SU-DHL-6 (cell line): ENCODE results near the gene CAPN13.

Experiments used
- H2AFZ ChIP-seq: fragments of 200-600 bp; sonication (generic); 2 replicates; pipeline ENCODE4 v1.6.1; 2014; ENCODE audit warnings: low read depth, mild to moderate bottlenecking, moderate library complexity, mixed read lengths, antibody characterized with exemption, low read length; ENCODE audit not compliant: severe bottlenecking
- H3F3A ChIP-seq: fragments of 200-600 bp; shearing (Covaris generic); 2 replicates; pipeline ENCODE4 v1.6.0; 2016; ENCODE audit warnings: antibody characterized with exemption, mild to moderate bottlenecking; ENCODE audit not compliant: insufficient read depth
- H3K27ac ChIP-seq: fragments of 200-600 bp; sonication (generic); 2 replicates; pipeline ENCODE4 v1.5.1; 2016; ENCODE audit warnings: low read depth, mild to moderate bottlenecking, low read length, moderate library complexity, mixed read lengths
- H3K27me3 ChIP-seq: fragments of 200-600 bp; sonication (generic), shearing (Covaris generic); 2 replicates; pipeline ENCODE4 v1.6.0; 2014; ENCODE audit warnings: mild to moderate bottlenecking, low read length
- H3K36me3 ChIP-seq: fragments of 200-600 bp; sonication (generic); 2 replicates; pipeline ENCODE4 v1.6.1; 2014; ENCODE audit warnings: mild to moderate bottlenecking, low read length, mixed read lengths
- H3K4me2 ChIP-seq: fragments of 300-600, 200-600 bp; shearing (Covaris generic), sonication (generic); 2 replicates; pipeline ENCODE4 v1.6.0; 2014; ENCODE audit warnings: low read length, low read depth, mild to moderate bottlenecking; ENCODE audit not compliant: poor library complexity, severe bottlenecking
- H3K4me3 ChIP-seq: fragments of 200-600 bp; sonication (generic); 2 replicates; pipeline ENCODE4 v1.5.1; 2014; ENCODE audit warnings: antibody characterized with exemption, low read length, mild to moderate bottlenecking, mixed read lengths; ENCODE audit not compliant: insufficient read depth, poor library complexity, severe bottlenecking
- H3K79me2 ChIP-seq: fragments of 200-600 bp; sonication (generic); 2 replicates; pipeline ENCODE4 v1.6.1; 2014; ENCODE audit warnings: mild to moderate bottlenecking, low read length, moderate library complexity; ENCODE audit not compliant: insufficient read depth
- H3K9ac ChIP-seq: fragments of 200-600 bp; sonication (generic); 2 replicates; pipeline ENCODE4 v1.7.0; 2014; ENCODE audit warnings: mild to moderate bottlenecking, low read length
- H3K9me2 ChIP-seq: fragments of 200-600 bp; sonication (generic); replicated peaks from 2 replicates; pipeline ENCODE4 v1.6.1; 2014; ENCODE audit warnings: low read length; ENCODE audit not compliant: insufficient read depth
- H3K9me3 ChIP-seq: fragments of 200-600 bp; sonication (generic); 2 replicates; pipeline ENCODE4 v1.6.1; 2014; ENCODE audit warnings: low read length, mixed read lengths; ENCODE audit not compliant: insufficient read depth
- H4K20me1 ChIP-seq: fragments of 200-600 bp; sonication (generic); 2 replicates; pipeline ENCODE4 v1.6.1; 2014; ENCODE audit warnings: low read depth, mild to moderate bottlenecking, antibody characterized with exemption, low read length, moderate library complexity, mixed read lengths
- CTCF ChIP-seq: fragments of 200-600 bp; sonication (generic); IDR thresholded peaks from one replicate; pipeline ENCODE4 v1.5.1; 2017; ENCODE audit warnings: antibody characterized with exemption, mild to moderate bottlenecking, low read length, moderate library complexity; ENCODE audit not compliant: insufficient read depth, poor library complexity, severe bottlenecking
- EZH2phosphoT487 ChIP-seq: fragments of 200-600 bp; sonication (generic), shearing (Covaris generic); conservative IDR thresholded peaks from 2 replicates; pipeline ENCODE4 v1.6.1; 2018; ENCODE audit warnings: mild to moderate bottlenecking, antibody characterized with exemption, low read length, moderate library complexity, mixed read lengths

The CAPN13 gene

GRCh38 chr2:30781451-30781850 lies 25.8 kb downstream of the CAPN13 start:
- Histone ChIP-seq H3K36me3 (no peaks in the 10 kb centered on the region), H3K4me2 (no peak overlapping the region)
- TF ChIP-seq CTCF (no peak), EZH2phosphoT487 (no peak)

GRCh38 chr2:30780776-30781330 lies 26.4 kb downstream of the CAPN13 start:
- H3K27ac ChIP-seq = no peak overlapping the region
- no peaks in the 10 kb centered on the region for H3K9me3 ChIP-seq
- no peak overlapping the region for H3K9ac ChIP-seq
- H3K4me3 ChIP-seq = no peak overlapping the region
- no peaks in the 10 kb centered on the region for H4K20me1 ChIP-seq
- no peaks in the 10 kb centered on the region for H3K27me3 ChIP-seq
- no peaks in the 10 kb centered on the region for H3F3A ChIP-seq
- no peak overlapping the region for H3K4me2 ChIP-seq
- H2AFZ ChIP-seq = no peak overlapping the region
- no peaks in the 10 kb centered on the region for H3K9me2 ChIP-seq
- H3K79me2 ChIP-seq = no peaks in the 10 kb centered on the region
- no peaks in the 10 kb centered on the region for H3K36me3 ChIP-seq
- TF ChIP-seq CTCF = no peak
- no peak for TF ChIP-seq EZH2phosphoT487

More at GRCh38 chr2:30781451-30781850, 25.8 kb downstream of the CAPN13 start:
- Histone ChIP-seq H3K27me3 (no peaks in the 10 kb centered on the region), H3K27ac (no peak overlapping the region), H3K4me3 (no peak overlapping the region), H3K79me2 (no peaks in the 10 kb centered on the region), H3F3A (no peaks in the 10 kb centered on the region), H3K9ac (no peak overlapping the region), H4K20me1 (no peaks in the 10 kb centered on the region), H3K9me2 (no peaks in the 10 kb centered on the region), H3K9me3 (no peaks in the 10 kb centered on the region), H2AFZ (no peak overlapping the region)

- H4K20me1 ChIP-seq = no peaks in the 10 kb centered on the region
- H3K27me3 ChIP-seq = no peaks in the 10 kb centered on the region; the same call in 1 of the 2 replicates
Observed at GRCh38 chr2:30778611-30779010, 28.6 kb downstream of the CAPN13 start.

More at GRCh38 chr2:30778611-30779010, 28.6 kb downstream of the CAPN13 start:
- no peaks in the 10 kb centered on the region for H3K79me2 ChIP-seq
- no peaks in the 10 kb centered on the region for H3K9me2 ChIP-seq
- no peaks in the 10 kb centered on the region for H3K9me3 ChIP-seq
- no peaks in the 10 kb centered on the region for H3F3A ChIP-seq
- no peaks in the 10 kb centered on the region for H3K36me3 ChIP-seq
- H3K27ac ChIP-seq = no peak overlapping the region
- no peak overlapping the region for H3K9ac ChIP-seq
- H3K4me2 ChIP-seq = no peak overlapping the region
- H3K4me3 ChIP-seq = no peak overlapping the region
- no peak overlapping the region for H2AFZ ChIP-seq
- TF ChIP-seq CTCF = no peak
- no peak for TF ChIP-seq EZH2phosphoT487
